Measurements from ENCODE around the gene FGD4.

GRCh38 chr12:32490801-32491200 is 91.4 kb downstream of the FGD4 start:
- TF ChIP-seq ARNTL (CRISPR knock-in tag; IDR thresholded peaks at IDR 0.05; ENCODE audit: borderline replicate concordance, low read depth) (no peak), ESRRG (CRISPR knock-in tag; IDR thresholded peaks at IDR 0.05) (no peak), TCF4 (CRISPR knock-in tag; IDR thresholded peaks at IDR 0.05; ENCODE audit: borderline replicate concordance) (no peak), ZC3H10 (CRISPR knock-in tag; IDR thresholded peaks at IDR 0.05) (no peak), ZFP3 (CRISPR knock-in tag; IDR thresholded peaks at IDR 0.05) (no peak), ZNF70 (CRISPR knock-in tag; IDR thresholded peaks at IDR 0.05) (no peak), RARB (CRISPR knock-in tag; IDR thresholded peaks at IDR 0.05) (no peak)
- TF ChIP-seq, protein P1, sequence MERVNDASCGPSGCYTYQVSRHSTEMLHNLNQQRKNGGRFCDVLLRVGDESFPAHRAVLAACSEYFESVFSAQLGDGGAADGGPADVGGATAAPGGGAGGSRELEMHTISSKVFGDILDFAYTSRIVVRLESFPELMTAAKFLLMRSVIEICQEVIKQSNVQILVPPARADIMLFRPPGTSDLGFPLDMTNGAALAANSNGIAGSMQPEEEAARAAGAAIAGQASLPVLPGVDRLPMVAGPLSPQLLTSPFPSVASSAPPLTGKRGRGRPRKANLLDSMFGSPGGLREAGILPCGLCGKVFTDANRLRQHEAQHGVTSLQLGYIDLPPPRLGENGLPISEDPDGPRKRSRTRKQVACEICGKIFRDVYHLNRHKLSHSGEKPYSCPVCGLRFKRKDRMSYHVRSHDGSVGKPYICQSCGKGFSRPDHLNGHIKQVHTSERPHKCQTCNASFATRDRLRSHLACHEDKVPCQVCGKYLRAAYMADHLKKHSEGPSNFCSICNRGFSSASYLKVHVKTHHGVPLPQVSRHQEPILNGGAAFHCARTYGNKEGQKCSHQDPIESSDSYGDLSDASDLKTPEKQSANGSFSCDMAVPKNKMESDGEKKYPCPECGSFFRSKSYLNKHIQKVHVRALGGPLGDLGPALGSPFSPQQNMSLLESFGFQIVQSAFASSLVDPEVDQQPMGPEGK (CRISPR knock-in tag; IDR thresholded peaks at IDR 0.05; ENCODE audit: borderline replicate concordance), result no peak

Measured in SK-N-SH treated with all-trans-retinoic acid at 6 μM for 48 hours (cell line).